K562 (cell line): Measurements from ENCODE around the gene SH3RF1. TPM values are rescaled to one million over a fixed set of nuclear protein-coding genes. Genes with fewer than 3 reads are reported as not detected.

ENCODE experiments used
- ATAC-seq: fragments of 200-7000 bp; cut with Tn5 transposase; 3 replicates; pipeline ENCODE4 v1.9.1; 2020; ENCODE audit warnings: moderate library complexity
- BruUV-seq: library from RNA; stranded (reverse); fragments of 400-500 nt; replicated peaks from 2 replicates; lab custom pipeline; 2021; lab: Mats Ljungman, UMichigan
- CTCF ChIA-PET: fragments of 300-600 bp; formaldehyde crosslinking; extraction: SDS; loops from one replicate; lab custom pipeline; 2021; ENCODE audit warnings: low intra/inter-chr PET ratio; lab: Yijun Ruan, JAX
- POLR2A ChIA-PET: fragments of 300-600, 350-650 bp; sonication (Branson Sonifier 250); formaldehyde crosslinking; extraction: SDS; loops from one replicate; lab custom pipeline; 2021; ENCODE audit warnings: antibody characterized with exemption, inconsistent platforms; lab: Yijun Ruan, JAX
- DNase-seq, 4 experiments: peaks; one replicate each; pipeline versions ENCODE4 v3.0.0 to v3.0.0-alpha.2; 2011 to 2018; ENCODE audit warnings: low spot score in 3 of 4, mixed read lengths in 3 of 4; ENCODE audit errors: extremely low read depth in 1 of 4
- FAIRE-seq: peaks from 2 replicates; lab custom pipeline; 2011; peaks lifted over from hg19 to GRCh38; lab: Jason Lieb, UNC
- H2AFZ ChIP-seq: 2 replicates; pipeline ENCODE4 v1.6.0; 2011; ENCODE audit warnings: low read depth, low read length, control low read depth, inconsistent platforms
- H3K27ac ChIP-seq: fragments of 200-600 bp; 3 replicates; pipeline ENCODE4 v1.8.0; 2011; ENCODE audit warnings: low read depth, mild to moderate bottlenecking, control low read depth, inconsistent platforms, low read length, moderate library complexity, mixed read lengths; ENCODE audit errors: extremely low read depth
- H3K27me3 ChIP-seq, 2 experiments: fragments of 300-600 bp in 1 of 2; 2 replicates in 1 of 2; 3 replicates in 1 of 2; pipeline versions ENCODE4 v1.6.0 to v1.8.0; 2011; ENCODE audit warnings: inconsistent platforms in 2 of 2, low read length in 2 of 2, mild to moderate bottlenecking in 1 of 2, mixed read lengths in 1 of 2, moderate library complexity in 1 of 2; ENCODE audit not compliant: control insufficient read depth in 2 of 2, insufficient read depth in 2 of 2
- H3K36me3 ChIP-seq: fragments of 300-600 bp; 3 replicates; pipeline ENCODE4 v1.8.0; 2011; ENCODE audit warnings: mild to moderate bottlenecking, low read length, inconsistent platforms; ENCODE audit not compliant: control insufficient read depth, insufficient read depth
- H3K4me1 ChIP-seq, 2 experiments: fragments of 200-600 bp in 1 of 2; replicated peaks in 1 of 2; 2 replicates in 1 of 2; 3 replicates in 1 of 2; pipeline versions ENCODE4 v1.5.1 to v1.8.0; 2011; ENCODE audit warnings: inconsistent platforms in 2 of 2, low read length in 2 of 2, mild to moderate bottlenecking in 1 of 2, mixed read lengths in 1 of 2, moderate library complexity in 1 of 2; ENCODE audit not compliant: control insufficient read depth in 2 of 2, insufficient read depth in 2 of 2
- H3K4me2 ChIP-seq: 2 replicates; pipeline ENCODE4 v1.6.1; 2011; ENCODE audit warnings: low read length, control low read depth, inconsistent platforms, mixed read lengths; ENCODE audit not compliant: insufficient read depth
- H3K4me3 ChIP-seq: fragments of 200-600 bp; sonication (generic), shearing (Covaris generic); 2 replicates; pipeline ENCODE4 v1.5.1; 2016; ENCODE audit warnings: control low read depth, inconsistent platforms
- H3K79me2 ChIP-seq: fragments of 200-600 bp; 3 replicates; pipeline ENCODE4 v1.8.0; 2011; ENCODE audit warnings: low read length, inconsistent platforms; ENCODE audit not compliant: control insufficient read depth, insufficient read depth
- H3K9ac ChIP-seq, 2 experiments: 2 replicates each; pipeline versions ENCODE4 v1.6.0 to v1.6.1; 2011; ENCODE audit warnings: low read depth in 2 of 2, low read length in 2 of 2, control low read depth in 1 of 2, inconsistent platforms in 1 of 2, mild to moderate bottlenecking in 1 of 2, mixed read lengths in 1 of 2; ENCODE audit not compliant: insufficient read depth in 1 of 2
- H3K9me1 ChIP-seq: one replicate; pipeline ENCODE4 v1.6.0; 2011; ENCODE audit warnings: inconsistent platforms, mild to moderate bottlenecking, low read length, moderate library complexity; ENCODE audit not compliant: control insufficient read depth, insufficient read depth
- H3K9me3 ChIP-seq: replicated peaks from 2 replicates; pipeline ENCODE4 v1.5.1; 2011; ENCODE audit warnings: low read depth, low read length, inconsistent platforms; ENCODE audit not compliant: control insufficient read depth, insufficient read depth
- H4K20me1 ChIP-seq: replicated peaks from 2 replicates; pipeline ENCODE4 v1.6.1; 2011; ENCODE audit warnings: low read length, inconsistent platforms, mixed read lengths; ENCODE audit not compliant: control insufficient read depth, insufficient read depth
- ESRRB ChIP-seq: fragments of 250-450 bp; sonication (Bioruptor Pico); IDR thresholded peaks from 2 replicates; pipeline ENCODE4 v1.5.0; 2020; ENCODE audit warnings: mild to moderate bottlenecking, moderate library complexity, borderline replicate concordance
- RNF2 ChIP-seq: sonication (generic); IDR thresholded peaks from 2 replicates; pipeline ENCODE4 v1.6.1; 2016
- ZEB2 ChIP-seq: fragments of 450-650 bp; IDR thresholded peaks from 2 replicates; pipeline ENCODE4 v1.6.1; 2016
- ZNF121 ChIP-seq: sonication (generic); formaldehyde crosslinking; conservative IDR thresholded peaks from 2 replicates; pipeline ENCODE4 v1.8.0; 2022; ENCODE audit warnings: missing genetic modification reagents
- ZNF174 ChIP-seq: fragments of 250-450 bp; sonication (Bioruptor Pico); IDR thresholded peaks from 2 replicates; pipeline ENCODE4 v1.4.0; 2020; ENCODE audit warnings: mild to moderate bottlenecking
- ZNF184 ChIP-seq: sonication (generic); formaldehyde crosslinking; IDR thresholded peaks from 2 replicates; pipeline ENCODE4 v1.5.0; 2020; ENCODE audit warnings: missing genetic modification reagents
- ZNF263 ChIP-seq: sonication (generic); formaldehyde crosslinking; IDR thresholded peaks from 2 replicates; pipeline ENCODE4 v1.8.0; 2022; ENCODE audit warnings: mild to moderate bottlenecking, missing genetic modification reagents, borderline replicate concordance
- ZNF644 ChIP-seq: fragments of 200-800 bp; sonication (Bioruptor generic); IDR thresholded peaks from 2 replicates; pipeline ENCODE4 v1.6.1; 2016; ENCODE audit warnings: low read depth, missing genetic modification characterization, missing compliant biosample characterization
- ZNF655 ChIP-seq: fragments of 250-450 bp; sonication (Bioruptor Pico); IDR thresholded peaks from 2 replicates; pipeline ENCODE4 v1.5.0; 2021
- WGBS: fragments of 100-300 bp; shearing (Covaris generic); methylation state at CpG from one replicate; pipeline ENCODE4 v1.1.6; 2016; ENCODE audit warnings: low coverage, mixed read lengths; ENCODE audit not compliant: insufficient coverage; ENCODE audit errors: missing lambda C conversion rate; 5-methylcytosine and 5-hydroxymethylcytosine counted together
- in situ Hi-C: fragments of 300-500 bp; cut with MboI; formaldehyde crosslinking; loops from 4 replicates; pipeline ENCODE4 v1.15.0; 2018; ENCODE audit warnings: inconsistent platforms, mixed read lengths
- intact Hi-C: fragments of 100-400 bp; cut with micrococcal nuclease; formaldehyde crosslinking; loops from 2 replicates; pipeline ENCODE4 v1.14.2; 2022
- polyA plus RNA-seq, 8 experiments: library from polyadenylated mRNA; depleted of rRNA in 4 of 8; stranded (reverse) in 5 of 8; unstranded in 3 of 8; fragments of >200 nt; fragmentation: Nextera tagmentation in 2 of 8; fragmentation: Illumina TruSeq in 1 of 8; extraction: Ambion mirVana in 2 of 8; extraction: Trizol in 1 of 8; gene quantifications; 2 replicates each; pipeline versions ENCODE4 v1.2.1 to v1.2.3, GENCODE V29; 2011 to 2014; ENCODE audit warnings: inconsistent platforms in 1 of 8, missing spikeins in 1 of 8
- total RNA-seq, 7 experiments: library from RNA; depleted of rRNA in 6 of 7; stranded (reverse); fragments of >200 nt in 6 of 7; fragmentation: Illumina TruSeq in 2 of 7; extraction: Trizol in 2 of 7; gene quantifications; 2 replicates each; pipeline versions ENCODE4 v1.2.1 to v1.2.3, GENCODE V29; 2011 to 2021; ENCODE audit warnings: low replicate concordance in 1 of 7
- TF ChIP-seq, protein P1 (sequence below): fragments of 200-400 bp; formaldehyde crosslinking; IDR thresholded peaks from 2 replicates; pipeline ENCODE4 v1.6.1; 2017; ENCODE audit warnings: mild to moderate bottlenecking, low read depth, low read length, moderate library complexity
- TF ChIP-seq, protein P2 (sequence below): fragments of 250-450 bp; sonication (Bioruptor Pico); IDR thresholded peaks from 2 replicates; pipeline ENCODE4 v1.5.0; 2020; ENCODE audit warnings: mild to moderate bottlenecking, borderline replicate concordance

The SH3RF1 gene
- total and polyA plus RNA-seq, 9 of the 15 experiments (the other 6 are each of a cell fraction or from before 2014, with no cell fraction given): 0.04 to 0.16 (median 0.11) TPM; not detected in 6

DNA sequence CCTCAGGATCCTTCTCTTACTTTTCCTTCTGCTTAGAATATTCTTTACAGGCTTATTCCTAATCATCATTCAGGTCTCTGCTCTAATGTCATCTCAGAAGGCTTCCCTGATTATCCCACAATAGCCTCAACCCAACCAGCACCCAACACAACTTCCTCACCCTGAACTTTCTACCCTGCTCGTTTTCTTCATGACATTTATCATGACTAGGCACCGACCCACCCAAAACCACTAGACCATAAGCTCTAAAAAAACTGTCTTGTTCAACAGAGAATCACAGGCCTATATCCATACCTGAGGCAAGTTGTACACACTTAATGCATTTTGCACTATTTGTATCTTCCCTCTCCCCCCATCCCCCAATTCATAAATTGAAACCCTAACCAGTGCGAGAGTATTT, 95.3 kb downstream of the SH3RF1 start:
- ChIA-PET POLR2A (no interaction called here), CTCF (no interaction called here)
- H3K4me1 ChIP-seq: no peaks in the 10 kb centered on the region
- DNase-seq (no peak), FAIRE-seq (no peak), ATAC-seq (no peak)
- H3K27ac ChIP-seq: no peak overlapping the region
- peaks cover 2 to 4% of the 10 kb centered on the region in 2 experiments; a peak in 2 of 5 replicates for H3K27me3 ChIP-seq
- H3K79me2 ChIP-seq: no peaks in the 10 kb centered on the region
- H4K20me1 ChIP-seq: no peaks in the 10 kb centered on the region
- H2AFZ ChIP-seq: no peak overlapping the region
- no peak overlapping the region for H3K9ac ChIP-seq
- H3K4me2 ChIP-seq: no peak overlapping the region
- no peaks in the 10 kb centered on the region for H3K9me1 ChIP-seq
- H3K36me3 ChIP-seq: no peaks in the 10 kb centered on the region
- in situ Hi-C loops: no loop called here
- H3K9me3 ChIP-seq: no peaks in the 10 kb centered on the region
- intact Hi-C loops: no loop called here
- BruUV-seq: no TSS peak
- no peak overlapping the region for H3K4me3 ChIP-seq
- 0% methylated on average over 3 of the region's 3 CpGs for WGBS
- TF ChIP-seq ZNF655 (CRISPR knock-in tag) (no peak), ZNF174 (no peak), ZNF121 (CRISPR knock-in tag) (no peak), ZNF184 (CRISPR knock-in tag) (no peak)

GRCh38 chr4:169175035-169175434, 95.7 kb downstream of the SH3RF1 start:
- Histone ChIP-seq H3K9me1 (no peaks in the 10 kb centered on the region), H4K20me1 (no peaks in the 10 kb centered on the region), H3K27me3 (peaks cover 0 to 4% of the 10 kb centered on the region in 2 experiments; a peak in 1 of 5 replicates), H3K4me1 (no peaks in the 10 kb centered on the region), H3K4me2 (no peak overlapping the region), H3K9ac (no peak overlapping the region), H3K4me3 (no peak overlapping the region), H2AFZ (no peak overlapping the region), H3K9me3 (no peaks in the 10 kb centered on the region), H3K27ac (no peak overlapping the region), H3K36me3 (no peaks in the 10 kb centered on the region), H3K79me2 (no peaks in the 10 kb centered on the region)
- WGBS: 0% methylated on average over 4 of the region's 4 CpGs
- BruUV-seq: no TSS peak
- intact Hi-C loops (no loop called here), in situ Hi-C loops (no loop called here)
- FAIRE-seq (no peak), DNase-seq (no peak), ATAC-seq (no peak)
- ChIA-PET POLR2A (no interaction called here), CTCF (no interaction called here)
- TF ChIP-seq, protein P1, sequence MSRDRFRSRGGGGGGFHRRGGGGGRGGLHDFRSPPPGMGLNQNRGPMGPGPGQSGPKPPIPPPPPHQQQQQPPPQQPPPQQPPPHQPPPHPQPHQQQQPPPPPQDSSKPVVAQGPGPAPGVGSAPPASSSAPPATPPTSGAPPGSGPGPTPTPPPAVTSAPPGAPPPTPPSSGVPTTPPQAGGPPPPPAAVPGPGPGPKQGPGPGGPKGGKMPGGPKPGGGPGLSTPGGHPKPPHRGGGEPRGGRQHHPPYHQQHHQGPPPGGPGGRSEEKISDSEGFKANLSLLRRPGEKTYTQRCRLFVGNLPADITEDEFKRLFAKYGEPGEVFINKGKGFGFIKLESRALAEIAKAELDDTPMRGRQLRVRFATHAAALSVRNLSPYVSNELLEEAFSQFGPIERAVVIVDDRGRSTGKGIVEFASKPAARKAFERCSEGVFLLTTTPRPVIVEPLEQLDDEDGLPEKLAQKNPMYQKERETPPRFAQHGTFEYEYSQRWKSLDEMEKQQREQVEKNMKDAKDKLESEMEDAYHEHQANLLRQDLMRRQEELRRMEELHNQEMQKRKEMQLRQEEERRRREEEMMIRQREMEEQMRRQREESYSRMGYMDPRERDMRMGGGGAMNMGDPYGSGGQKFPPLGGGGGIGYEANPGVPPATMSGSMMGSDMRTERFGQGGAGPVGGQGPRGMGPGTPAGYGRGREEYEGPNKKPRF: no peak
- TF ChIP-seq ZEB2 (no peak), ZNF263 (CRISPR knock-in tag) (no peak), RNF2 (no peak), ESRRB (CRISPR knock-in tag) (no peak), ZNF644 (tag) (no peak)
- TF ChIP-seq, protein P2, sequence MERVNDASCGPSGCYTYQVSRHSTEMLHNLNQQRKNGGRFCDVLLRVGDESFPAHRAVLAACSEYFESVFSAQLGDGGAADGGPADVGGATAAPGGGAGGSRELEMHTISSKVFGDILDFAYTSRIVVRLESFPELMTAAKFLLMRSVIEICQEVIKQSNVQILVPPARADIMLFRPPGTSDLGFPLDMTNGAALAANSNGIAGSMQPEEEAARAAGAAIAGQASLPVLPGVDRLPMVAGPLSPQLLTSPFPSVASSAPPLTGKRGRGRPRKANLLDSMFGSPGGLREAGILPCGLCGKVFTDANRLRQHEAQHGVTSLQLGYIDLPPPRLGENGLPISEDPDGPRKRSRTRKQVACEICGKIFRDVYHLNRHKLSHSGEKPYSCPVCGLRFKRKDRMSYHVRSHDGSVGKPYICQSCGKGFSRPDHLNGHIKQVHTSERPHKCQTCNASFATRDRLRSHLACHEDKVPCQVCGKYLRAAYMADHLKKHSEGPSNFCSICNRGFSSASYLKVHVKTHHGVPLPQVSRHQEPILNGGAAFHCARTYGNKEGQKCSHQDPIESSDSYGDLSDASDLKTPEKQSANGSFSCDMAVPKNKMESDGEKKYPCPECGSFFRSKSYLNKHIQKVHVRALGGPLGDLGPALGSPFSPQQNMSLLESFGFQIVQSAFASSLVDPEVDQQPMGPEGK: no peak
